ENCODE measurements around the gene DMPK. TPM values are rescaled to one million over a fixed set of nuclear protein-coding genes. Genes with fewer than 3 reads are reported as not detected.

The DMPK gene
- total and polyA plus RNA-seq, 4 donors, result 16.5 to 155 (median 74.0) TPM

- Histone ChIP-seq H3K9me3 (ENCODE audit: control insufficient read depth, insufficient read depth, low read length) (no peaks in the 10 kb centered on the region), H3K36me3 (ENCODE audit: control insufficient read depth, insufficient read depth, low read length) (peaks cover 52% of the 10 kb centered on the region), H3K27ac (ENCODE audit: low read depth, low read length) (no peak overlapping the region), H3K4me1 (ENCODE audit: control insufficient read depth, insufficient read depth, low read length) (peaks cover 24% of the 10 kb centered on the region), H3K27me3 (ENCODE audit: control insufficient read depth, insufficient read depth, low read length) (no peaks in the 10 kb centered on the region), H3K4me3 (ENCODE audit: low read depth, low read length) (no peak overlapping the region)
- DNase-seq (ENCODE audit: low read depth in 4 of 6, low spot score in 6 of 6), result no peak
- WGBS (ENCODE audit: insufficient coverage), result 95% methylated on average over 7 of the region's 8 CpGs
Observed at GRCh38 chr19:45790942-45791341, 8.7 kb upstream of the DMPK start.

GRCh38 chr19:45789035-45789786 lies 6.9 kb upstream of the DMPK start:
- Histone ChIP-seq H3K4me1 (ENCODE audit: control insufficient read depth, insufficient read depth, low read length) (peaks cover 28% of the 10 kb centered on the region), H3K4me3 (ENCODE audit: low read depth, low read length) (no peak overlapping the region), H3K9me3 (ENCODE audit: control insufficient read depth, insufficient read depth, low read length) (no peaks in the 10 kb centered on the region), H3K27me3 (ENCODE audit: control insufficient read depth, insufficient read depth, low read length) (no peaks in the 10 kb centered on the region), H3K27ac (ENCODE audit: low read depth, low read length) (no peak overlapping the region), H3K36me3 (ENCODE audit: control insufficient read depth, insufficient read depth, low read length) (peaks cover 67% of the 10 kb centered on the region)
- no peak for DNase-seq (ENCODE audit: low read depth in 4 of 6, low spot score in 6 of 6)
- 90% methylated on average over 10 of the region's 15 CpGs for WGBS (ENCODE audit: insufficient coverage)

GRCh38 chr19:45786533-45786894 lies 4.2 kb upstream of the DMPK start:
- Histone ChIP-seq H3K4me3 (ENCODE audit: low read depth, low read length) (no peak overlapping the region), H3K4me1 (ENCODE audit: control insufficient read depth, insufficient read depth, low read length) (peaks cover 34% of the 10 kb centered on the region), H3K9me3 (ENCODE audit: control insufficient read depth, insufficient read depth, low read length) (no peaks in the 10 kb centered on the region), H3K27me3 (ENCODE audit: control insufficient read depth, insufficient read depth, low read length) (no peaks in the 10 kb centered on the region), H3K27ac (ENCODE audit: low read depth, low read length) (no peak overlapping the region), H3K36me3 (ENCODE audit: control insufficient read depth, insufficient read depth, low read length) (peaks cover 91% of the 10 kb centered on the region)
- 94% methylated on average over 21 of the region's 21 CpGs for WGBS (ENCODE audit: insufficient coverage)
- DNase-seq (ENCODE audit: low read depth in 4 of 6, low spot score in 6 of 6), result no peak

GRCh38 chr19:45785781-45786532 lies 3.7 kb upstream of the DMPK start:
- WGBS (ENCODE audit: insufficient coverage), result 94% methylated on average over 46 of the region's 57 CpGs
- Histone ChIP-seq H3K4me1 (ENCODE audit: control insufficient read depth, insufficient read depth, low read length) (peaks cover 36% of the 10 kb centered on the region), H3K4me3 (ENCODE audit: low read depth, low read length) (no peak overlapping the region)

GRCh38 chr19:45785097-45785496 lies 2.8 kb upstream of the DMPK start:
- Histone ChIP-seq H3K4me3 (ENCODE audit: low read depth, low read length) (no peak overlapping the region), H3K9me3 (ENCODE audit: control insufficient read depth, insufficient read depth, low read length) (no peaks in the 10 kb centered on the region), H3K27me3 (ENCODE audit: control insufficient read depth, insufficient read depth, low read length) (no peaks in the 10 kb centered on the region), H3K27ac (ENCODE audit: low read depth, low read length) (no peak overlapping the region), H3K4me1 (ENCODE audit: control insufficient read depth, insufficient read depth, low read length) (peaks cover 41% of the 10 kb centered on the region), H3K36me3 (ENCODE audit: control insufficient read depth, insufficient read depth, low read length) (peaks cover 94% of the 10 kb centered on the region)
- WGBS (ENCODE audit: insufficient coverage), result 83% methylated on average over 5 of the region's 5 CpGs
- no peak for DNase-seq (ENCODE audit: low read depth in 4 of 6, low spot score in 6 of 6)

More at GRCh38 chr19:45785781-45786532, 3.7 kb upstream of the DMPK start:
- peak in 1 of 6 donors; percentile 0 for DNase-seq (ENCODE audit: low read depth in 4 of 6, low spot score in 6 of 6)
- Histone ChIP-seq H3K27me3 (ENCODE audit: control insufficient read depth, insufficient read depth, low read length) (no peaks in the 10 kb centered on the region), H3K27ac (ENCODE audit: low read depth, low read length) (no peak overlapping the region), H3K36me3 (ENCODE audit: control insufficient read depth, insufficient read depth, low read length) (peaks cover 96% of the 10 kb centered on the region), H3K9me3 (ENCODE audit: control insufficient read depth, insufficient read depth, low read length) (no peaks in the 10 kb centered on the region)

- no peaks in the 10 kb centered on the region for H3K9me3 ChIP-seq (ENCODE audit: control insufficient read depth, insufficient read depth, low read length)
- 80% methylated on average over 3 of the region's 4 CpGs for WGBS (ENCODE audit: insufficient coverage)
- H3K27ac ChIP-seq (ENCODE audit: low read depth, low read length), result no peak overlapping the region
- no peak overlapping the region for H3K4me3 ChIP-seq (ENCODE audit: low read depth, low read length)
- DNase-seq (ENCODE audit: low read depth in 4 of 6, low spot score in 6 of 6), result no peak
- H3K36me3 ChIP-seq (ENCODE audit: control insufficient read depth, insufficient read depth, low read length), result peaks cover 91% of the 10 kb centered on the region
- H3K27me3 ChIP-seq (ENCODE audit: control insufficient read depth, insufficient read depth, low read length), result no peaks in the 10 kb centered on the region
- peaks cover 51% of the 10 kb centered on the region for H3K4me1 ChIP-seq (ENCODE audit: control insufficient read depth, insufficient read depth, low read length)
Observed at GRCh38 chr19:45784096-45784495, 1.8 kb upstream of the DMPK start.

GRCh38 chr19:45782820-45783785 lies 813 bp upstream of the DMPK start:
- no peaks in the 10 kb centered on the region for H3K9me3 ChIP-seq (ENCODE audit: control insufficient read depth, insufficient read depth, low read length)
- WGBS (ENCODE audit: insufficient coverage), result 62% methylated on average over 14 of the region's 26 CpGs
- DNase-seq (ENCODE audit: low read depth in 4 of 6, low spot score in 6 of 6), result no peak
- peaks cover 54% of the 10 kb centered on the region for H3K4me1 ChIP-seq (ENCODE audit: control insufficient read depth, insufficient read depth, low read length)
- H3K36me3 ChIP-seq (ENCODE audit: control insufficient read depth, insufficient read depth, low read length), result peaks cover 91% of the 10 kb centered on the region
- no peak overlapping the region for H3K4me3 ChIP-seq (ENCODE audit: low read depth, low read length)
- no peaks in the 10 kb centered on the region for H3K27me3 ChIP-seq (ENCODE audit: control insufficient read depth, insufficient read depth, low read length)
- H3K27ac ChIP-seq (ENCODE audit: low read depth, low read length), result peak overlapping the region; percentile 45

GRCh38 chr19:45781214-45782161 lies 802 bp downstream of the DMPK start:
- no peaks in the 10 kb centered on the region for H3K9me3 ChIP-seq (ENCODE audit: control insufficient read depth, insufficient read depth, low read length)
- 67% methylated on average over 17 of the region's 17 CpGs for WGBS (ENCODE audit: insufficient coverage)
- peaks cover 54% of the 10 kb centered on the region for H3K4me1 ChIP-seq (ENCODE audit: control insufficient read depth, insufficient read depth, low read length)
- H3K27me3 ChIP-seq (ENCODE audit: control insufficient read depth, insufficient read depth, low read length), result no peaks in the 10 kb centered on the region
- peak overlapping the region; percentile 36 for H3K4me3 ChIP-seq (ENCODE audit: low read depth, low read length)
- DNase-seq (ENCODE audit: low read depth in 4 of 6, low spot score in 6 of 6), result no peak
- H3K36me3 ChIP-seq (ENCODE audit: control insufficient read depth, insufficient read depth, low read length), result peaks cover 92% of the 10 kb centered on the region
- peak overlapping the region; percentile 1 for H3K27ac ChIP-seq (ENCODE audit: low read depth, low read length)

Measured in spinal cord (tissue), 10 donors.